ENCODE data around the gene ZNF462. TPM values are rescaled to one million over a fixed set of nuclear protein-coding genes. Genes with fewer than 3 reads are reported as not detected.

The ZNF462 gene
- total RNA-seq, 1 donor: 9.8 TPM

DNA sequence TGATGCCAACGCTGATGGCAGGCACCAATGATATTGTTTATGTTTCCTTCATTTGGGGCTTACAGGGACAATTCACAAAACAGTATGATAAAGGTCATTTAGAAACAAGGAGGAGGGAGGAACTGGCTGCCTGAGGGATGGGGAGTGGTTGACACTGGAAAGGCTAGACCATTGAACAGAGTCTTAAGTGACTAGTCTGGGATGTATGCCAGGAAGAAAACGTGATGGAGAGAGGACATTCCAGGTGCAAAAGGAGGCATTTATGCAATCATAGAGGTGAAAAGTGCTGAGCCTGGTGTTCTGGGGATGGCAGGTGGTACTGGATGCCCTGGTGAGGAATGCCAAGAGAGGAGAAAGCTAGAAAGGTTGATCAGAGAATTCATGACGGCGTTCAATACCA is 153.4 kb downstream of the ZNF462 start:
- Histone ChIP-seq H3K4me1 (ENCODE audit: insufficient read depth, low read length) (peaks cover 17% of the 10 kb centered on the region), H3K4me3 (ENCODE audit: insufficient read depth, low read length) (no peak overlapping the region), H3K36me3 (ENCODE audit: insufficient read depth, low read length) (no peaks in the 10 kb centered on the region), H2AFZ (ENCODE audit: low read length) (no peak overlapping the region), H3K4me2 (ENCODE audit: insufficient read depth, low read length) (no peak overlapping the region), H3K79me2 (ENCODE audit: insufficient read depth, low read length) (no peaks in the 10 kb centered on the region), H3K27me3 (ENCODE audit: insufficient read depth, low read length) (peaks cover 3% of the 10 kb centered on the region), H3K9me3 (ENCODE audit: low read depth, low read length) (no peaks in the 10 kb centered on the region), H3K27ac (ENCODE audit: low read depth, low read length) (no peak overlapping the region), H4K20me1 (ENCODE audit: insufficient read depth, low read length) (no peaks in the 10 kb centered on the region)
- TF ChIP-seq, protein P1, sequence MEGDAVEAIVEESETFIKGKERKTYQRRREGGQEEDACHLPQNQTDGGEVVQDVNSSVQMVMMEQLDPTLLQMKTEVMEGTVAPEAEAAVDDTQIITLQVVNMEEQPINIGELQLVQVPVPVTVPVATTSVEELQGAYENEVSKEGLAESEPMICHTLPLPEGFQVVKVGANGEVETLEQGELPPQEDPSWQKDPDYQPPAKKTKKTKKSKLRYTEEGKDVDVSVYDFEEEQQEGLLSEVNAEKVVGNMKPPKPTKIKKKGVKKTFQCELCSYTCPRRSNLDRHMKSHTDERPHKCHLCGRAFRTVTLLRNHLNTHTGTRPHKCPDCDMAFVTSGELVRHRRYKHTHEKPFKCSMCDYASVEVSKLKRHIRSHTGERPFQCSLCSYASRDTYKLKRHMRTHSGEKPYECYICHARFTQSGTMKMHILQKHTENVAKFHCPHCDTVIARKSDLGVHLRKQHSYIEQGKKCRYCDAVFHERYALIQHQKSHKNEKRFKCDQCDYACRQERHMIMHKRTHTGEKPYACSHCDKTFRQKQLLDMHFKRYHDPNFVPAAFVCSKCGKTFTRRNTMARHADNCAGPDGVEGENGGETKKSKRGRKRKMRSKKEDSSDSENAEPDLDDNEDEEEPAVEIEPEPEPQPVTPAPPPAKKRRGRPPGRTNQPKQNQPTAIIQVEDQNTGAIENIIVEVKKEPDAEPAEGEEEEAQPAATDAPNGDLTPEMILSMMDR (IDR thresholded peaks at IDR 0.05; ENCODE audit: extremely low read depth, low read depth, low read length): no peak
- DNase-seq (ENCODE audit: insufficient read length, low spot score, missing footprints): no peak

DNA sequence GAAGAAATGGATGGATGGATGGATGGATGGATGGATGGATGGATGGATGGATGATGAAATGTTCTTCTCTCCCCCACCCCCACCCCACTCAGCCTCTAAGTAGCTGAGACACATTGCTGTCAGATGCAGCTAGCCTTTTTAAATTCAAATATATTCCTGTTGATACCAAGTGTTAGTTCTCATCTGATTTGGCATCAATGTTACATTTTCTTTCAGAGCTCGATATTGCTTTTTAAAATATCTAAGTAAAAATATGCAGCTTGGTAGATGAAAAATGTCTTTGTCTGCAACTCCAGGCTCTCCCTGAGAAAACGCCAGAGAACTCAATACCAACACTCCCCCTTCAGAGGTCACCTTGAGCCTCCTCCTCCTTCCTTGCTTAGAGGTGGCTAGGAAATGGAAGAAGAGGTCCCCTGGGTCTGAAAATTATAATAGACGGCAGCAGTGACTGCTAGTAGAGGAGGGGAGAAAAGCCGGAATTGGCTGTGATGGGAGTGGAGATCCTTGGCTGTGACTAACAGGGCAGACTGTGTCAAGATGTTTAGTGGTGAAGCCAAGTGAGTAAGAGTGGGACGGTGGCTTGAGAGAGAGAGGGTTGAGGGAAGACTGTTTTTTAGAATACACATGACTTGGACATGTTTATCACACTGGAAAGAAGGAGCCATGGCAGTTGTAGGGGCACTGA is 156.0 kb downstream of the ZNF462 start:
- TF ChIP-seq, protein P1 (IDR thresholded peaks at IDR 0.05; ENCODE audit: extremely low read depth, low read depth, low read length): no peak
- Histone ChIP-seq H3K79me2 (ENCODE audit: insufficient read depth, low read length) (no peaks in the 10 kb centered on the region), H4K20me1 (ENCODE audit: insufficient read depth, low read length) (no peaks in the 10 kb centered on the region), H3K27ac (ENCODE audit: low read depth, low read length) (peak overlapping the region; percentile 52), H3K4me2 (ENCODE audit: insufficient read depth, low read length) (peak overlapping the region; percentile 62), H3K9me3 (ENCODE audit: low read depth, low read length) (no peaks in the 10 kb centered on the region), H3K4me1 (ENCODE audit: insufficient read depth, low read length) (peaks cover 17% of the 10 kb centered on the region), H3K4me3 (ENCODE audit: insufficient read depth, low read length) (no peak overlapping the region), H3K36me3 (ENCODE audit: insufficient read depth, low read length) (no peaks in the 10 kb centered on the region), H3K27me3 (ENCODE audit: insufficient read depth, low read length) (peaks cover 13% of the 10 kb centered on the region), H2AFZ (ENCODE audit: low read length) (no peak overlapping the region)
- DNase-seq (ENCODE audit: insufficient read length, low spot score, missing footprints): peak; percentile 56

DNA sequence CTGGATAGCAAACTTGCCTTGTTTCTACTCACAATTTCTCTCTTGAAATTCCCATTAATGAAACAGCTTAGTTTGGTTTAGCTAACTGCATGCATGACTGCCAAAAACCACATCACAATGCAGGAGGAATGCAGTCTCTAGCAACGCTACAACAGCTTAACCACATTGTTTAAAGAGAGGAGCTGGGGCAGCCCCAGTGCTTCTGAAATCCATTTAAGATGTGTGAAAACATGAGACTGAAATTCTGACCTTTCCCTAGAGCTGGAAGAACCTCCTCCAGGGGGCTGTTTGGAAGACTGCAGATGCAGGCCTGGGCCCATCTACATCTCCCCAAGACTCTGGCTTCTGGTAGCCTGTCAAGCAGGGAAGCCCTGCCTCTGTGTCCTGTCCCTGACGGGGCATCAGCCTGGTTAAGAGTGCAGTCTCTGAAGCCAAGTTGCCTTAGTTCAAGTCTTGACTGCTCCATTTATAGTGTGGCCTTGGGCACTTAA is 157.1 kb downstream of the ZNF462 start:
- H2AFZ ChIP-seq (ENCODE audit: low read length): no peak overlapping the region
- H3K79me2 ChIP-seq (ENCODE audit: insufficient read depth, low read length): no peaks in the 10 kb centered on the region
- no peaks in the 10 kb centered on the region for H3K9me3 ChIP-seq (ENCODE audit: low read depth, low read length)
- TF ChIP-seq, protein P1 (IDR thresholded peaks at IDR 0.05; ENCODE audit: extremely low read depth, low read depth, low read length): peak; percentile 13
- H3K4me2 ChIP-seq (ENCODE audit: insufficient read depth, low read length): peak overlapping the region; percentile 62
- no peaks in the 10 kb centered on the region for H3K36me3 ChIP-seq (ENCODE audit: insufficient read depth, low read length)
- no peak overlapping the region for H3K4me3 ChIP-seq (ENCODE audit: insufficient read depth, low read length)
- no peak for DNase-seq (ENCODE audit: insufficient read length, low spot score, missing footprints)
- H3K27ac ChIP-seq (ENCODE audit: low read depth, low read length): peak overlapping the region; percentile 52
- peaks cover 13% of the 10 kb centered on the region for H3K27me3 ChIP-seq (ENCODE audit: insufficient read depth, low read length)
- no peaks in the 10 kb centered on the region for H4K20me1 ChIP-seq (ENCODE audit: insufficient read depth, low read length)
- peaks cover 17% of the 10 kb centered on the region for H3K4me1 ChIP-seq (ENCODE audit: insufficient read depth, low read length)

DNA sequence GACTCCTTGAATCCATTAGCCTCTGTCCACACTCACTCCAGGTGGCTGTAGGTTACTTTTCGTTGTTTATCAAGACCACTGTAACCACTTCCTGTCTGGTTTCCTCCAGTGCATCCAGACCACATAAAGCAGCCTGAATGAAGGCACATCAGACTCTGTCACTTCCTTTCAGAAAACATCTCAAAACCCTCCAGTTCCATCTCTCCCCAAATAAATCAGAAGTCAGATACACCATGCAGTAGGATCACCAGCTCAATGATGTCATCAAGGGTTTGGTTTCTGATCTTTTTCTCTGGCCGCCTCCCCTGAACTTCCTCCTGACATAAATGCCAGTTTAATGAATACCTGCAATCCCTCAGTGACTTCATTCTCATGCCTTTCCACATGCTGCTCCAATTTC is 161.2 kb downstream of the ZNF462 start:
- Histone ChIP-seq H3K9me3 (ENCODE audit: low read depth, low read length) (no peaks in the 10 kb centered on the region), H3K4me3 (ENCODE audit: insufficient read depth, low read length) (no peak overlapping the region), H2AFZ (ENCODE audit: low read length) (no peak overlapping the region), H3K36me3 (ENCODE audit: insufficient read depth, low read length) (no peaks in the 10 kb centered on the region), H4K20me1 (ENCODE audit: insufficient read depth, low read length) (no peaks in the 10 kb centered on the region), H3K27me3 (ENCODE audit: insufficient read depth, low read length) (peaks cover 13% of the 10 kb centered on the region), H3K4me2 (ENCODE audit: insufficient read depth, low read length) (no peak overlapping the region), H3K27ac (ENCODE audit: low read depth, low read length) (no peak overlapping the region), H3K79me2 (ENCODE audit: insufficient read depth, low read length) (no peaks in the 10 kb centered on the region), H3K4me1 (ENCODE audit: insufficient read depth, low read length) (peaks cover 14% of the 10 kb centered on the region)
- TF ChIP-seq, protein P1 (IDR thresholded peaks at IDR 0.05; ENCODE audit: extremely low read depth, low read depth, low read length): no peak
- DNase-seq (ENCODE audit: insufficient read length, low spot score, missing footprints): no peak
